Adrenal gland (tissue), 5 donors: ENCODE measurements around the gene FMNL2.

ENCODE experiments used
- POLR2A ChIP-seq, 2 donors: fragments of 450-650 bp; IDR thresholded peaks; one replicate each; pipeline ENCODE4 v1.6.1; 2017; ENCODE audit warnings: antibody characterized with exemption in 2 of 2, mild to moderate bottlenecking in 2 of 2, moderate library complexity in 1 of 2
- TF ChIP-seq, protein P1 (sequence below), 6 experiments: fragments of 450-650 bp in 4 of 6; fragments of 200-600 bp in 2 of 6; sonication (generic) in 1 of 6; IDR thresholded peaks; 1 replicate in 5 of 6; 2 replicates in 1 of 6; pipeline versions ENCODE4 v1.5.1 to v1.8.0; 2016 to 2021; ENCODE audit warnings: antibody characterized with exemption in 6 of 6, mild to moderate bottlenecking in 2 of 6, moderate library complexity in 1 of 6
- donor health status: DM: no; HTN: no; CAD: no.

DNA sequence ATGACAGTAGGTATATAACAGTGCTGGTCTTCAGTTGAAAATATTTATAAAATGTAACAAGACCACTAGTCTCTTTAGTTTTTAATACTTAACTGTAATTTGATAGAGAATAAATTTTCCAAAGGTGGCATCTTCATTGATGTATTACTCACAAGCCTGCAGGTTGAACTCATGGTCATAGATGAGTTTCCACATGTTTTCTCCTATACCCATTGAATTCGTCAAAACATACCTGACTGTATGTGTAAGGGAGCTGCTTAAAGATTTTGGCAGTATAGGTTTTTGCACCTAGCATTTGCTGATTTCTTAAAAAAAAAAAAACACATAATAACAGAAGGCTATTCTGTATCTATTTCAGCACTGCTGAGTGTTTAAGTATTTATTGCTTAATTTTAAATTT is 112.9 kb downstream of the FMNL2 start:
- TF ChIP-seq, protein P1, sequence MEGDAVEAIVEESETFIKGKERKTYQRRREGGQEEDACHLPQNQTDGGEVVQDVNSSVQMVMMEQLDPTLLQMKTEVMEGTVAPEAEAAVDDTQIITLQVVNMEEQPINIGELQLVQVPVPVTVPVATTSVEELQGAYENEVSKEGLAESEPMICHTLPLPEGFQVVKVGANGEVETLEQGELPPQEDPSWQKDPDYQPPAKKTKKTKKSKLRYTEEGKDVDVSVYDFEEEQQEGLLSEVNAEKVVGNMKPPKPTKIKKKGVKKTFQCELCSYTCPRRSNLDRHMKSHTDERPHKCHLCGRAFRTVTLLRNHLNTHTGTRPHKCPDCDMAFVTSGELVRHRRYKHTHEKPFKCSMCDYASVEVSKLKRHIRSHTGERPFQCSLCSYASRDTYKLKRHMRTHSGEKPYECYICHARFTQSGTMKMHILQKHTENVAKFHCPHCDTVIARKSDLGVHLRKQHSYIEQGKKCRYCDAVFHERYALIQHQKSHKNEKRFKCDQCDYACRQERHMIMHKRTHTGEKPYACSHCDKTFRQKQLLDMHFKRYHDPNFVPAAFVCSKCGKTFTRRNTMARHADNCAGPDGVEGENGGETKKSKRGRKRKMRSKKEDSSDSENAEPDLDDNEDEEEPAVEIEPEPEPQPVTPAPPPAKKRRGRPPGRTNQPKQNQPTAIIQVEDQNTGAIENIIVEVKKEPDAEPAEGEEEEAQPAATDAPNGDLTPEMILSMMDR (IDR thresholded peaks at IDR 0.05): no peak
- no peak for TF ChIP-seq POLR2A (IDR thresholded peaks at IDR 0.05)
